Caco-2 (cell line): Measurements from ENCODE around the gene APOL1. TPM values are rescaled to one million over a fixed set of nuclear protein-coding genes. Genes with fewer than 3 reads are reported as not detected.
"Not testable (repeated sequence)": the region's sequence is repeated elsewhere in the genome, so short reads cannot be mapped to it uniquely, and the experiment has no call there.

Source experiments
- BruUV-seq: library from RNA; stranded (reverse); fragments of 400-500 nt; replicated peaks from 2 replicates; lab custom pipeline; 2021; lab: Mats Ljungman, UMichigan
- CTCF ChIA-PET: fragments of 300-600 bp; sonication (Branson Sonifier 250); formaldehyde crosslinking; loops from one replicate; lab custom pipeline; 2022; ENCODE audit warnings: antibody characterized with exemption; lab: Charles Lee
- POLR2A ChIA-PET: fragments of 300-600 bp; sonication (Branson Sonifier 250); formaldehyde crosslinking; loops from one replicate; lab custom pipeline; 2022; ENCODE audit warnings: antibody characterized with exemption; lab: Charles Lee
- DNase-seq, 2 experiments: peaks; one replicate each; pipeline versions ENCODE4 v3.0.0 to v3.0.0-alpha.2; 2020 to 2022
- H3K27me3 ChIP-seq: replicated peaks from 2 replicates; pipeline ENCODE4 v1.6.0; 2011; ENCODE audit warnings: low read length; ENCODE audit not compliant: control insufficient read depth, insufficient read depth
- H3K36me3 ChIP-seq: 2 replicates; pipeline ENCODE4 v1.5.1; 2011; ENCODE audit warnings: low read length; ENCODE audit not compliant: control insufficient read depth, insufficient read depth
- H3K4me1 ChIP-seq: fragments of 250-450 bp; sonication (Bioruptor Pico); 2 replicates; pipeline ENCODE4 v1.5.1; 2020; ENCODE audit warnings: mild to moderate bottlenecking
- H3K4me3 ChIP-seq: 2 replicates; pipeline ENCODE4 v1.5.1; 2011; ENCODE audit warnings: low read depth, mild to moderate bottlenecking, control low read depth, low read length
- H3K9me3 ChIP-seq: fragments of 250-450 bp; sonication (Bioruptor Pico); 2 replicates; pipeline ENCODE4 v1.5.1; 2020; ENCODE audit warnings: mild to moderate bottlenecking, moderate library complexity
- H3K27ac Mint-ChIP-seq: one replicate; pipeline ENCODE4 v1.8.0; 2022; ENCODE audit warnings: mixed read lengths; ENCODE audit not compliant: unreplicated experiment
- H3K27me3 Mint-ChIP-seq: one replicate; pipeline ENCODE4 v1.8.0; 2022; ENCODE audit warnings: mixed read lengths; ENCODE audit not compliant: insufficient read depth, unreplicated experiment
- H3K36me3 Mint-ChIP-seq: one replicate; pipeline ENCODE4 v1.8.0; 2022; ENCODE audit warnings: mild to moderate bottlenecking, mixed read lengths; ENCODE audit not compliant: insufficient read depth, unreplicated experiment
- H3K4me1 Mint-ChIP-seq: one replicate; pipeline ENCODE4 v1.8.0; 2022; ENCODE audit warnings: low read depth, mixed read lengths; ENCODE audit not compliant: unreplicated experiment
- H3K4me3 Mint-ChIP-seq: one replicate; pipeline ENCODE4 v1.8.0; 2022; ENCODE audit warnings: mild to moderate bottlenecking, moderate library complexity, mixed read lengths; ENCODE audit not compliant: unreplicated experiment
- H3K9me3 Mint-ChIP-seq: one replicate; pipeline ENCODE4 v1.8.0; 2022; ENCODE audit warnings: mixed read lengths; ENCODE audit not compliant: unreplicated experiment
- intact Hi-C: fragments of 100-400 bp; cut with micrococcal nuclease; formaldehyde crosslinking; loops from one replicate; pipeline ENCODE4 v1.10.0; 2022; ENCODE audit not compliant: unreplicated experiment
- total RNA-seq: library from RNA; stranded (reverse); gene quantifications from 2 replicates; pipeline ENCODE4 v1.2.3, GENCODE V29; 2022
- TF ChIP-seq, protein P1 (sequence below), 2 experiments: fragments of 200-600 bp in 1 of 2; IDR thresholded peaks; 1 replicate in 1 of 2; 2 replicates in 1 of 2; pipeline versions ENCODE4 v1.5.1 to v1.8.0; 2011 to 2022; ENCODE audit warnings: antibody characterized with exemption in 1 of 2, control low read depth in 1 of 2, inconsistent platforms in 1 of 2, low read depth in 1 of 2, low read length in 1 of 2, mild to moderate bottlenecking in 1 of 2, moderate library complexity in 1 of 2; ENCODE audit not compliant: insufficient read depth in 1 of 2, severe bottlenecking in 1 of 2, unreplicated experiment in 1 of 2

Gene APOL1
- total RNA-seq, 1 experiment from 2014 or later: 0.39 TPM

DNA sequence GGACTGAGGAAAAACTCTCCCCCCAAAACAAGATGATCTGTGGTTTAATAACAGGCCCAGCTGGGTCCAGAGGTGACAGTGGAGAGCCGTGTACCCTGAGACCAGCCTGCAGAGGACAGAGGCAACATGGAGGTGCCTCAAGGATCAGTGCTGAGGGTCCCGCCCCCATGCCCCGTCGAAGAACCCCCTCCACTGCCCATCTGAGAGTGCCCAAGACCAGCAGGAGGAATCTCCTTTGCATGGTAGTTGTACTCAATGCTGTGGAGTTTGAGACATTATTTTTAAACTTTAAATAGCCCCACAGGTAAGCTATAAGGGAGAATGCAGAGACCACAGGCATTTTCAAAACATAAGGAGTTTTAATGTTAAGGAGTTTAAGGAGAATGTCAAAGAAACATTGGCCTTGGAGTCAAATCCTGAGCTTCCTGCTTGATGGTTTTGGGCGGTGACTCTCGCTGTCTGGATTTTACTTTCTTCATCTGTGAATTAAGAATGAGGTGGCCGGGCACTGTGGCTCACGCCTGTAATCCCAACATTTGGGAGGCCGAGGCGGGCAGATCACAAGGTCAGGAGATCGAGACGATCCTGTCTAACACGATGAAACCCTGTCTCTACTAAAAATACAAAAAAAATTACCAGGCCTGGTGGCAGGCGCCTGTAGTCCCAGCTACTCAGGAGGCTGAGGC lies 6.8 kb downstream of the APOL1 start:
- TF ChIP-seq, protein P1, sequence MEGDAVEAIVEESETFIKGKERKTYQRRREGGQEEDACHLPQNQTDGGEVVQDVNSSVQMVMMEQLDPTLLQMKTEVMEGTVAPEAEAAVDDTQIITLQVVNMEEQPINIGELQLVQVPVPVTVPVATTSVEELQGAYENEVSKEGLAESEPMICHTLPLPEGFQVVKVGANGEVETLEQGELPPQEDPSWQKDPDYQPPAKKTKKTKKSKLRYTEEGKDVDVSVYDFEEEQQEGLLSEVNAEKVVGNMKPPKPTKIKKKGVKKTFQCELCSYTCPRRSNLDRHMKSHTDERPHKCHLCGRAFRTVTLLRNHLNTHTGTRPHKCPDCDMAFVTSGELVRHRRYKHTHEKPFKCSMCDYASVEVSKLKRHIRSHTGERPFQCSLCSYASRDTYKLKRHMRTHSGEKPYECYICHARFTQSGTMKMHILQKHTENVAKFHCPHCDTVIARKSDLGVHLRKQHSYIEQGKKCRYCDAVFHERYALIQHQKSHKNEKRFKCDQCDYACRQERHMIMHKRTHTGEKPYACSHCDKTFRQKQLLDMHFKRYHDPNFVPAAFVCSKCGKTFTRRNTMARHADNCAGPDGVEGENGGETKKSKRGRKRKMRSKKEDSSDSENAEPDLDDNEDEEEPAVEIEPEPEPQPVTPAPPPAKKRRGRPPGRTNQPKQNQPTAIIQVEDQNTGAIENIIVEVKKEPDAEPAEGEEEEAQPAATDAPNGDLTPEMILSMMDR (IDR thresholded peaks at IDR 0.05; ENCODE audit: insufficient read depth in 1 of 2, low read depth in 1 of 2, low read length in 1 of 2, severe bottlenecking in 1 of 2, unreplicated experiment in 1 of 2): no peak
- Histone ChIP-seq H3K4me1 (no peaks in the 10 kb centered on the region), H3K27me3 (no peaks in the 10 kb centered on the region), H3K36me3 (no peaks in the 10 kb centered on the region), H3K4me3 (no peak overlapping the region), H3K9me3 (no peaks in the 10 kb centered on the region)
- Mint-ChIP-seq H3K4me1 (no peaks in the 10 kb centered on the region), H3K27ac (no peak overlapping the region), H3K4me3 (no peak overlapping the region), H3K9me3 (no peaks in the 10 kb centered on the region), H3K36me3 (no peaks in the 10 kb centered on the region), H3K27me3 (peaks cover 3% of the 10 kb centered on the region)
- intact Hi-C loops: no loop called here
- ChIA-PET POLR2A (no interaction called here), CTCF (no interaction called here)
- no TSS peak for BruUV-seq
- no peak for DNase-seq

DNA sequence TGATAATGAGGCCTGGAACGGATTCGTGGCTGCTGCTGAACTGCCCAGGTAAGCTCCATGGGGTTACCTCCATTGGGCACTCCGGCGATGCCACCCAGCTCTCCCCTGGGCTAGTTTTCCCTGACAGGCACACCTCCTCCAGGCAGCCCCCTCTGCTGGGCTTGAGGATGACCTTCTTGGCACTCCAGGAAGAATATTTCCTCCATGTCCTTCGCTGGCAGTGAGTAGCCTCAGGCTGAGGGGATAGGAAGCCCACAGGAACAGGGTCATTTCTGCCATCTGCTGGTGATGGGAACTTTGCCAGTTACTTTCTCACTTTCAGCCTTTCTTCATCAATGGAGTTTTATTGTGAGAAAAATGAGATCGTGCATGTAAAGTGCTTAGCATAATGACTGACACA lies 8.7 kb downstream of the APOL1 start:
- intact Hi-C loops, H3K4me1 Mint-ChIP-seq, H3K4me3 Mint-ChIP-seq, H3K27me3 Mint-ChIP-seq, H3K36me3 ChIP-seq, H3K36me3 Mint-ChIP-seq, H3K9me3 ChIP-seq, H3K4me1 ChIP-seq, H3K27me3 ChIP-seq, DNase-seq, POLR2A ChIA-PET, H3K4me3 ChIP-seq, H3K9me3 Mint-ChIP-seq, H3K27ac Mint-ChIP-seq, BruUV-seq: not testable (repeated sequence)
- CTCF ChIA-PET: interaction anchor here (1.1 kb wide), 1 partner anchor 22 kb away, joined by 3 read pairs; the partner anchor contains the start of gene APOL2
- TF ChIP-seq, protein P1 (IDR thresholded peaks at IDR 0.05; ENCODE audit: insufficient read depth in 1 of 2, low read depth in 1 of 2, low read length in 1 of 2, severe bottlenecking in 1 of 2, unreplicated experiment in 1 of 2): peak in 1 of 2 experiments; percentile 9

DNA sequence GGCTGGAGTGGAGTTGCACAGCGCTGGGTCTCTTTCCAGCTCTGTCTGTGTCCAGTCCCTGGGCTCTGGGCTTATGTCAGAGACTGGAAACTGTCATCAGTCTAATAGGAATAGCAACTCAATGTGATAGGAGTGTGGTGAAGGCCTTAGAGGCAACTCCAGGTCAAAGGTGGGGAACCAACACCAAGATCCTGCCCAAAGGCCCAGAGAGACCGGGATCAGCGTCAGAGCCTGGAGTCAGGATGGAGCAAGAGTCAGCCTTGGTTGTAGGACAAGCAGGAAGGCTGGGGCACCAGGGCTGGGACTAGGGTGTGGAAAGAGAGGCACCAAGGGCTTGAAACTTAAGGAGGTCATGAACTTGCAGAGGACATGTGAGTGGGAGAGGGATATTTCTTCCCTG lies 9.4 kb downstream of the APOL1 start:
- H3K4me3 ChIP-seq, H3K9me3 Mint-ChIP-seq, H3K4me3 Mint-ChIP-seq, H3K36me3 ChIP-seq, POLR2A ChIA-PET, DNase-seq, H3K4me1 Mint-ChIP-seq, H3K9me3 ChIP-seq, H3K27me3 ChIP-seq, H3K4me1 ChIP-seq, intact Hi-C loops, H3K27ac Mint-ChIP-seq, BruUV-seq, H3K27me3 Mint-ChIP-seq, H3K36me3 Mint-ChIP-seq: not testable (repeated sequence)
- CTCF ChIA-PET: interaction anchor here (1.1 kb wide), 1 partner anchor 23 kb away, joined by 3 read pairs; the partner anchor contains the start of gene APOL2

DNA sequence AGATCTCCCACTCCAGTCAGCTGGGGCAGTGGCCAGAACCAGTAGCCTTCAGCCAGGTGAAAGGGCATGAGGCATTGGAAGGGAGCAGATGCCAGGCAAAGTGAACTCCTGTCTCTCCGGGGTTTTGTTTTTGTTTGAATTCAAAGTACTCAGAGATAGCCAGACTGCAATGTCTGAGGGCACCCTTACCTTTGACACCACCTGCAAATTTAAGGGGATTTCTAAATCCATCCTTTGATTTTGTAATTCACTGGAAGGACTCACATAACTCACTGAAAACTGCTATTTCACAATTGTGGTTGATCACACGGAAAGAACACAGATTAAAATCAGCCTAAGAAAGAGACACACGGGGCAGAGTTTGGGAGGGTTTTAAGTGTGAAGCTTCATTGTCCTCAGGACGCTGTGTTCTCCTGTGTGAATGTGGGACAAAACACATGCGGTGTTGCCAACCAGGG lies 10.3 kb downstream of the APOL1 start:
- CTCF ChIA-PET, H3K9me3 ChIP-seq, H3K27me3 Mint-ChIP-seq, H3K9me3 Mint-ChIP-seq, H3K27ac Mint-ChIP-seq, H3K4me1 ChIP-seq, H3K27me3 ChIP-seq, H3K4me3 ChIP-seq, H3K36me3 Mint-ChIP-seq, POLR2A ChIA-PET, H3K36me3 ChIP-seq, BruUV-seq, intact Hi-C loops, H3K4me1 Mint-ChIP-seq, H3K4me3 Mint-ChIP-seq, DNase-seq: not testable (repeated sequence)

DNA sequence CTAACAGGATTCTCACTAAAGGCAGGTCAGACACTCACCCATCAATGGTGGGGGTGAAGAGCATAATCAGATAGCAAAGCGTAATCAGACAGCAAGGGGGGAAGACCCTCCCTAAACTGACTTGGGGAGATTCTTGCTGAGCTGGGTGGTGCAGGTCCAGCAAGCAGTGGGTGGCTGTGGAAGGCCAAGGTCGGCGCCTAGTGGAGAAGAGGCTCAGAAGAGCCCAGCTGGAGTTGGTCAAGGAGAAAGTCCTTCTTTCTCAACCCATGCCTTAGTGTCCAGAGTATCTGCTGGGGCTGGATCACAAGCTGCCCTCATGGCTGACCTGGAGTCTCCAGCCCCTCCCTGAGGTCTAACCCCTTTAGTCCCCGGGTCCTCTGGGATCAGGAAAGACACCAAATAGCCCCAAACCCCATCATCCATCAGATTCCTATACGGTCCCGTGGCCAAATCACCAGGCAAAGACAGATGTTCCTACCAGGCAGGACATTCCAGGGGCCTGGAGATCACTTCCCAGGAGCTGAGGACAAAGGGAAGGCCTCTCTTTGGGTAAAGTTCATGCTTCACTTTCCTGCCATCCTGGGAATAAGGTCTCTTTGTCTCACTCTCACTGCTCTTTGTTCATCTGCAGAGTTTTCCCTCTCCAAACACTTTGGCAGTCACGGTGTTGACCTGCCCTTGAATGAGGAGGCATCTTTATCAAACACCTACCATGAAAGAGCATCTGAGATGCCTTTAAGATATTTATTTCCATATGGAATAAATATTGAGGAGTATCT lies 11.1 kb downstream of the APOL1 start:
- H3K4me1 Mint-ChIP-seq, H3K9me3 ChIP-seq, H3K27me3 ChIP-seq, H3K27me3 Mint-ChIP-seq, BruUV-seq, H3K27ac Mint-ChIP-seq, H3K4me3 ChIP-seq, H3K36me3 Mint-ChIP-seq, H3K36me3 ChIP-seq, H3K4me1 ChIP-seq, H3K4me3 Mint-ChIP-seq, intact Hi-C loops, DNase-seq, POLR2A ChIA-PET: not testable (repeated sequence)
- CTCF ChIA-PET: interaction anchor here (0.6 kb wide), 1 partner anchor 218 kb away, joined by 5 read pairs; no protein-coding TSS in a partner anchor
- peaks cover 10% of the 10 kb centered on the region for H3K9me3 Mint-ChIP-seq
